GM18861 (cell line): ENCODE measurements around the gene ZNF451.
"Not testable (repeated sequence)": the region's sequence is repeated elsewhere in the genome, so short reads cannot be mapped to it uniquely, and the experiment has no call there.

Experiments
- ATAC-seq: cut with Tn5 transposase; IDR thresholded peaks from one replicate; pipeline ENCODE4 v1.9.1; 2021; ENCODE audit not compliant: unreplicated experiment

Gene ZNF451

GRCh38 chr6:57089687-57090457 is at the start of gene ZNF451:
Gene ZNF451, plus strand, starts transcription at chr6:57090188. Its CDS starts 66 bp downstream, at chr6:57090254.
- ATAC-seq: peak; percentile 92

- ATAC-seq: not testable (repeated sequence)
Observed at GRCh38 chr6:57044061-57044460, 45.9 kb upstream of the ZNF451 start.

- ATAC-seq: no peak
Observed at GRCh38 chr6:57044568-57044967, 45.4 kb upstream of the ZNF451 start.

- ATAC-seq: peak; percentile 90
Observed at GRCh38 chr6:57046332-57047256, 43.4 kb upstream of the ZNF451 start, which contains the start of gene KIAA1586. Gene KIAA1586, plus strand, starts transcription at chr6:57046693. Its CDS starts 63 bp downstream, at chr6:57046756.

- ATAC-seq: peak; percentile 12
Observed at GRCh38 chr6:57047257-57047585, 42.8 kb upstream of the ZNF451 start.

- not testable (repeated sequence) for ATAC-seq
Observed at GRCh38 chr6:57047859-57048258, 42.1 kb upstream of the ZNF451 start.

- no peak for ATAC-seq
Observed at GRCh38 chr6:57048577-57048976, 41.4 kb upstream of the ZNF451 start.

- no peak for ATAC-seq
Observed at GRCh38 chr6:57063847-57064246, 26.1 kb upstream of the ZNF451 start.

GRCh38 chr6:57064809-57065208 is 25.2 kb upstream of the ZNF451 start:
- no peak for ATAC-seq

- no peak for ATAC-seq
Observed at GRCh38 chr6:57068061-57068460, 21.9 kb upstream of the ZNF451 start.

- ATAC-seq: no peak
Observed at GRCh38 chr6:57069228-57069627, 20.8 kb upstream of the ZNF451 start.

- ATAC-seq: no peak
Observed at GRCh38 chr6:57069920-57070331, 20.1 kb upstream of the ZNF451 start.

- ATAC-seq: no peak
Observed at GRCh38 chr6:57072108-57072507, 17.9 kb upstream of the ZNF451 start.

- ATAC-seq: no peak
Observed at GRCh38 chr6:57074383-57074782, 15.6 kb upstream of the ZNF451 start.

- no peak for ATAC-seq
Observed at GRCh38 chr6:57075092-57075491, 14.9 kb upstream of the ZNF451 start.

GRCh38 chr6:57078531-57079207 is 11.3 kb upstream of the ZNF451 start:
- ATAC-seq: no peak

GRCh38 chr6:57085471-57085870 is 4.5 kb upstream of the ZNF451 start:
- ATAC-seq: no peak

GRCh38 chr6:57086843-57087242 is 3.1 kb upstream of the ZNF451 start:
- no peak for ATAC-seq

- no peak for ATAC-seq
Observed at GRCh38 chr6:57087916-57088315, 2.1 kb upstream of the ZNF451 start.

- no peak for ATAC-seq
Observed at GRCh38 chr6:57089265-57089664, 723 bp upstream of the ZNF451 start.

GRCh38 chr6:57090458-57091067 is 575 bp downstream of the ZNF451 start:
- peak; percentile 5 for ATAC-seq
